ENCODE results near the gene FAM135A.

Gene FAM135A

GRCh38 chr6:70380252-70380651, 33.1 kb upstream of the FAM135A start:
- WGBS, 2 experiments (ENCODE audit: insufficient coverage in 2 of 2), result 100% methylated on average over 2 to 3 of the region's 5 CpGs
- Histone ChIP-seq H3K4me3 (ENCODE audit: extremely low read depth, insufficient read depth, low read length, poor library complexity, severe bottlenecking) (no peak overlapping the region), H3K27ac (ENCODE audit: low read depth, low read length, severe bottlenecking) (no peak overlapping the region), H3K4me1 (ENCODE audit: control insufficient read depth, insufficient read depth, low read length, poor library complexity, severe bottlenecking) (no peaks in the 10 kb centered on the region), H3K9me3 (ENCODE audit: control insufficient read depth, low read length) (no peaks in the 10 kb centered on the region), H3K36me3 (ENCODE audit: control insufficient read depth, insufficient read depth, low read length) (no peaks in the 10 kb centered on the region)

GRCh38 chr6:70380771-70381416, 32.4 kb upstream of the FAM135A start:
- H3K9me3 ChIP-seq (ENCODE audit: control insufficient read depth, low read length), result no peaks in the 10 kb centered on the region
- no peaks in the 10 kb centered on the region for H3K36me3 ChIP-seq (ENCODE audit: control insufficient read depth, insufficient read depth, low read length)
- H3K4me3 ChIP-seq (ENCODE audit: extremely low read depth, insufficient read depth, low read length, poor library complexity, severe bottlenecking), result no peak overlapping the region
- no peaks in the 10 kb centered on the region for H3K4me1 ChIP-seq (ENCODE audit: control insufficient read depth, insufficient read depth, low read length, poor library complexity, severe bottlenecking)
- 89 to 94% methylated on average over 8 of the region's 11 CpGs for WGBS, 2 experiments (ENCODE audit: insufficient coverage in 2 of 2)
- no peak overlapping the region for H3K27ac ChIP-seq (ENCODE audit: low read depth, low read length, severe bottlenecking)

- Histone ChIP-seq H3K4me1 (ENCODE audit: control insufficient read depth, insufficient read depth, low read length, poor library complexity, severe bottlenecking) (no peaks in the 10 kb centered on the region), H3K4me3 (ENCODE audit: extremely low read depth, insufficient read depth, low read length, poor library complexity, severe bottlenecking) (no peak overlapping the region), H3K27ac (ENCODE audit: low read depth, low read length, severe bottlenecking) (no peak overlapping the region), H3K9me3 (ENCODE audit: control insufficient read depth, low read length) (no peaks in the 10 kb centered on the region), H3K36me3 (ENCODE audit: control insufficient read depth, insufficient read depth, low read length) (no peaks in the 10 kb centered on the region)
- WGBS, 2 experiments (ENCODE audit: insufficient coverage in 2 of 2), result 78 to 89% methylated on average over 3 of the region's 5 CpGs
Measured at GRCh38 chr6:70381417-70381782, 31.9 kb upstream of the FAM135A start.

- 85 to 90% methylated on average over 1 of the region's 1 CpG for WGBS, 2 experiments (ENCODE audit: insufficient coverage in 2 of 2)
- Histone ChIP-seq H3K9me3 (ENCODE audit: control insufficient read depth, low read length) (no peaks in the 10 kb centered on the region), H3K4me1 (ENCODE audit: control insufficient read depth, insufficient read depth, low read length, poor library complexity, severe bottlenecking) (no peaks in the 10 kb centered on the region), H3K4me3 (ENCODE audit: extremely low read depth, insufficient read depth, low read length, poor library complexity, severe bottlenecking) (no peak overlapping the region), H3K36me3 (ENCODE audit: control insufficient read depth, insufficient read depth, low read length) (no peaks in the 10 kb centered on the region), H3K27ac (ENCODE audit: low read depth, low read length, severe bottlenecking) (no peak overlapping the region)
Measured at GRCh38 chr6:70385901-70386300, 27.4 kb upstream of the FAM135A start.

- Histone ChIP-seq H3K36me3 (ENCODE audit: control insufficient read depth, insufficient read depth, low read length) (no peaks in the 10 kb centered on the region), H3K4me3 (ENCODE audit: extremely low read depth, insufficient read depth, low read length, poor library complexity, severe bottlenecking) (no peak overlapping the region), H3K27ac (ENCODE audit: low read depth, low read length, severe bottlenecking) (no peak overlapping the region), H3K4me1 (ENCODE audit: control insufficient read depth, insufficient read depth, low read length, poor library complexity, severe bottlenecking) (no peaks in the 10 kb centered on the region), H3K9me3 (ENCODE audit: control insufficient read depth, low read length) (no peaks in the 10 kb centered on the region)
- no CpG with 5 or more reads among the region's 1 CpG for WGBS, 2 experiments (ENCODE audit: insufficient coverage in 2 of 2)
Measured at GRCh38 chr6:70388814-70389213, 24.5 kb upstream of the FAM135A start.

- H3K4me1 ChIP-seq (ENCODE audit: control insufficient read depth, insufficient read depth, low read length, poor library complexity, severe bottlenecking), result no peaks in the 10 kb centered on the region
- H3K36me3 ChIP-seq (ENCODE audit: control insufficient read depth, insufficient read depth, low read length), result no peaks in the 10 kb centered on the region
- H3K27ac ChIP-seq (ENCODE audit: low read depth, low read length, severe bottlenecking), result no peak overlapping the region
- H3K9me3 ChIP-seq (ENCODE audit: control insufficient read depth, low read length), result no peaks in the 10 kb centered on the region
- H3K4me3 ChIP-seq (ENCODE audit: extremely low read depth, insufficient read depth, low read length, poor library complexity, severe bottlenecking), result no peak overlapping the region
Measured at GRCh38 chr6:70389261-70389660, 24.0 kb upstream of the FAM135A start.

- no peaks in the 10 kb centered on the region for H3K36me3 ChIP-seq (ENCODE audit: control insufficient read depth, insufficient read depth, low read length)
- H3K27ac ChIP-seq (ENCODE audit: low read depth, low read length, severe bottlenecking), result no peak overlapping the region
- no CpG with 5 or more reads among the region's 1 CpG for WGBS, 2 experiments (ENCODE audit: insufficient coverage in 2 of 2)
- no peak overlapping the region for H3K4me3 ChIP-seq (ENCODE audit: extremely low read depth, insufficient read depth, low read length, poor library complexity, severe bottlenecking)
- H3K4me1 ChIP-seq (ENCODE audit: control insufficient read depth, insufficient read depth, low read length, poor library complexity, severe bottlenecking), result no peaks in the 10 kb centered on the region
- no peaks in the 10 kb centered on the region for H3K9me3 ChIP-seq (ENCODE audit: control insufficient read depth, low read length)
Measured at GRCh38 chr6:70390067-70390466, 23.2 kb upstream of the FAM135A start.

- no peak overlapping the region for H3K4me3 ChIP-seq (ENCODE audit: extremely low read depth, insufficient read depth, low read length, poor library complexity, severe bottlenecking)
- H3K9me3 ChIP-seq (ENCODE audit: control insufficient read depth, low read length), result no peaks in the 10 kb centered on the region
- no peak overlapping the region for H3K27ac ChIP-seq (ENCODE audit: low read depth, low read length, severe bottlenecking)
Measured at GRCh38 chr6:70391492-70391891, 21.8 kb upstream of the FAM135A start.

GRCh38 chr6:70394518-70395300, 18.6 kb upstream of the FAM135A start:
- Histone ChIP-seq H3K36me3 (ENCODE audit: control insufficient read depth, insufficient read depth, low read length) (no peaks in the 10 kb centered on the region), H3K4me3 (ENCODE audit: extremely low read depth, insufficient read depth, low read length, poor library complexity, severe bottlenecking) (no peak overlapping the region), H3K27ac (ENCODE audit: low read depth, low read length, severe bottlenecking) (no peak overlapping the region), H3K9me3 (ENCODE audit: control insufficient read depth, low read length) (no peaks in the 10 kb centered on the region), H3K4me1 (ENCODE audit: control insufficient read depth, insufficient read depth, low read length, poor library complexity, severe bottlenecking) (peaks cover 15% of the 10 kb centered on the region)
- WGBS, 2 experiments (ENCODE audit: insufficient coverage in 2 of 2), result 89 to 94% methylated on average over 10 to 12 of the region's 20 CpGs

More at GRCh38 chr6:70391492-70391891, 21.8 kb upstream of the FAM135A start:
- Histone ChIP-seq H3K4me1 (ENCODE audit: control insufficient read depth, insufficient read depth, low read length, poor library complexity, severe bottlenecking) (no peaks in the 10 kb centered on the region), H3K36me3 (ENCODE audit: control insufficient read depth, insufficient read depth, low read length) (no peaks in the 10 kb centered on the region)
- WGBS, 2 experiments (ENCODE audit: insufficient coverage in 2 of 2), result 85 to 100% methylated on average over 1 to 3 of the region's 3 CpGs

GRCh38 chr6:70395301-70395672, 18.0 kb upstream of the FAM135A start:
- Histone ChIP-seq H3K9me3 (ENCODE audit: control insufficient read depth, low read length) (no peaks in the 10 kb centered on the region), H3K27ac (ENCODE audit: low read depth, low read length, severe bottlenecking) (no peak overlapping the region), H3K36me3 (ENCODE audit: control insufficient read depth, insufficient read depth, low read length) (no peaks in the 10 kb centered on the region), H3K4me1 (ENCODE audit: control insufficient read depth, insufficient read depth, low read length, poor library complexity, severe bottlenecking) (peaks cover 15% of the 10 kb centered on the region), H3K4me3 (ENCODE audit: extremely low read depth, insufficient read depth, low read length, poor library complexity, severe bottlenecking) (no peak overlapping the region)

- Histone ChIP-seq H3K36me3 (ENCODE audit: control insufficient read depth, insufficient read depth, low read length) (no peaks in the 10 kb centered on the region), H3K9me3 (ENCODE audit: control insufficient read depth, low read length) (no peaks in the 10 kb centered on the region), H3K4me1 (ENCODE audit: control insufficient read depth, insufficient read depth, low read length, poor library complexity, severe bottlenecking) (peaks cover 15% of the 10 kb centered on the region), H3K27ac (ENCODE audit: low read depth, low read length, severe bottlenecking) (no peak overlapping the region), H3K4me3 (ENCODE audit: extremely low read depth, insufficient read depth, low read length, poor library complexity, severe bottlenecking) (no peak overlapping the region)
- no CpG with 5 or more reads among the region's 1 CpG for WGBS, 2 experiments (ENCODE audit: insufficient coverage in 2 of 2)
Measured at GRCh38 chr6:70396163-70396562, 17.1 kb upstream of the FAM135A start.
